Measurements from ENCODE around the gene TNC. TPM values are rescaled to one million over a fixed set of nuclear protein-coding genes. Genes with fewer than 3 reads are reported as not detected.

Gene TNC
- total RNA-seq, 1 experiment from 2014 or later = 5.7 TPM

DNA sequence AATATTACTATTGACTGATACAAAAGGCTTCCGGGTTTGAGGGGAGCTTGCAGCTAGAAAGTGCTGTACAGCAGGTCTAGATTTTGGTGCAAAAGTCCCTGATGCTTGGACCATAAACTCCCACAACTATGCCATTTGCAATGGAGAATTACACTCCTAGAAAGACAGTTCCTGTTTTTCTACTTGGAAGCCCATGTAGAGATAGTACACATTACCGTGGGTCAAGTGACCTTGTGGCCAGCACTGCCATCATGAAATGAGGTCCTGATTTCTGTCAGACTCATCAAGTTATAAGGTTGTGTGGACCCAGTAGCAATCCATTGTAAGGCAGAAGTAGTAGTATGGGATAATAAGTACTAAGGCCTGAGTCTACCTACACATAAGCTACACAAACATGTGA, 144.7 kb downstream of the TNC start:
- BruUV-seq (replicated peaks) = no TSS peak
- H3K36me3 ChIP-seq (ENCODE audit: control insufficient read depth, insufficient read depth, low read length) = no peaks in the 10 kb centered on the region
- H3K4me3 ChIP-seq (ENCODE audit: low read depth in 2 of 2, low read length in 2 of 2) = no peak overlapping the region
- ChIA-PET POLR2A (no interaction called here), CTCF (no interaction called here)
- no peaks in the 10 kb centered on the region for H3K9me3 ChIP-seq (ENCODE audit: control insufficient read depth, insufficient read depth, low read depth, low read length)
- ATAC-seq = no peak
- no peaks in the 10 kb centered on the region for H3K27me3 ChIP-seq (ENCODE audit: control insufficient read depth, insufficient read depth, low read length)
- H3K27ac ChIP-seq (ENCODE audit: low read length) = no peak overlapping the region
- intact Hi-C loops (cut with micrococcal nuclease; ENCODE audit: unreplicated experiment) (no loop called here), in situ Hi-C loops (cut with HindIII; ENCODE audit: low pct_unique_long_range_greater_than_20kb, low sequenced_read_pairs) (no loop called here)
- DNase-seq (ENCODE audit: low read depth, low spot score) = no peak
- TF ChIP-seq, protein P1, sequence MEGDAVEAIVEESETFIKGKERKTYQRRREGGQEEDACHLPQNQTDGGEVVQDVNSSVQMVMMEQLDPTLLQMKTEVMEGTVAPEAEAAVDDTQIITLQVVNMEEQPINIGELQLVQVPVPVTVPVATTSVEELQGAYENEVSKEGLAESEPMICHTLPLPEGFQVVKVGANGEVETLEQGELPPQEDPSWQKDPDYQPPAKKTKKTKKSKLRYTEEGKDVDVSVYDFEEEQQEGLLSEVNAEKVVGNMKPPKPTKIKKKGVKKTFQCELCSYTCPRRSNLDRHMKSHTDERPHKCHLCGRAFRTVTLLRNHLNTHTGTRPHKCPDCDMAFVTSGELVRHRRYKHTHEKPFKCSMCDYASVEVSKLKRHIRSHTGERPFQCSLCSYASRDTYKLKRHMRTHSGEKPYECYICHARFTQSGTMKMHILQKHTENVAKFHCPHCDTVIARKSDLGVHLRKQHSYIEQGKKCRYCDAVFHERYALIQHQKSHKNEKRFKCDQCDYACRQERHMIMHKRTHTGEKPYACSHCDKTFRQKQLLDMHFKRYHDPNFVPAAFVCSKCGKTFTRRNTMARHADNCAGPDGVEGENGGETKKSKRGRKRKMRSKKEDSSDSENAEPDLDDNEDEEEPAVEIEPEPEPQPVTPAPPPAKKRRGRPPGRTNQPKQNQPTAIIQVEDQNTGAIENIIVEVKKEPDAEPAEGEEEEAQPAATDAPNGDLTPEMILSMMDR (IDR thresholded peaks at IDR 0.05) = no peak
- TF ChIP-seq, protein P2, sequence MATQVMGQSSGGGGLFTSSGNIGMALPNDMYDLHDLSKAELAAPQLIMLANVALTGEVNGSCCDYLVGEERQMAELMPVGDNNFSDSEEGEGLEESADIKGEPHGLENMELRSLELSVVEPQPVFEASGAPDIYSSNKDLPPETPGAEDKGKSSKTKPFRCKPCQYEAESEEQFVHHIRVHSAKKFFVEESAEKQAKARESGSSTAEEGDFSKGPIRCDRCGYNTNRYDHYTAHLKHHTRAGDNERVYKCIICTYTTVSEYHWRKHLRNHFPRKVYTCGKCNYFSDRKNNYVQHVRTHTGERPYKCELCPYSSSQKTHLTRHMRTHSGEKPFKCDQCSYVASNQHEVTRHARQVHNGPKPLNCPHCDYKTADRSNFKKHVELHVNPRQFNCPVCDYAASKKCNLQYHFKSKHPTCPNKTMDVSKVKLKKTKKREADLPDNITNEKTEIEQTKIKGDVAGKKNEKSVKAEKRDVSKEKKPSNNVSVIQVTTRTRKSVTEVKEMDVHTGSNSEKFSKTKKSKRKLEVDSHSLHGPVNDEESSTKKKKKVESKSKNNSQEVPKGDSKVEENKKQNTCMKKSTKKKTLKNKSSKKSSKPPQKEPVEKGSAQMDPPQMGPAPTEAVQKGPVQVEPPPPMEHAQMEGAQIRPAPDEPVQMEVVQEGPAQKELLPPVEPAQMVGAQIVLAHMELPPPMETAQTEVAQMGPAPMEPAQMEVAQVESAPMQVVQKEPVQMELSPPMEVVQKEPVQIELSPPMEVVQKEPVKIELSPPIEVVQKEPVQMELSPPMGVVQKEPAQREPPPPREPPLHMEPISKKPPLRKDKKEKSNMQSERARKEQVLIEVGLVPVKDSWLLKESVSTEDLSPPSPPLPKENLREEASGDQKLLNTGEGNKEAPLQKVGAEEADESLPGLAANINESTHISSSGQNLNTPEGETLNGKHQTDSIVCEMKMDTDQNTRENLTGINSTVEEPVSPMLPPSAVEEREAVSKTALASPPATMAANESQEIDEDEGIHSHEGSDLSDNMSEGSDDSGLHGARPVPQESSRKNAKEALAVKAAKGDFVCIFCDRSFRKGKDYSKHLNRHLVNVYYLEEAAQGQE (IDR thresholded peaks at IDR 0.05; ENCODE audit: insufficient read depth in 1 of 2, low read depth in 2 of 2, low read length in 1 of 2) = no peak
- TF ChIP-seq SIN3A (IDR thresholded peaks at IDR 0.05; ENCODE audit: borderline replicate concordance, insufficient read depth, low read depth, low read length) = no peak
- no peak for TF ChIP-seq TCF7L2 (IDR thresholded peaks at IDR 0.05; ENCODE audit: low read depth, low read length)
- TF ChIP-seq POLR2AphosphoS5 (IDR thresholded peaks at IDR 0.05; ENCODE audit: low read depth, low read length) = no peak
- no peaks in the 10 kb centered on the region for H3K4me1 ChIP-seq (ENCODE audit: control insufficient read depth, insufficient read depth, low read length)

DNA sequence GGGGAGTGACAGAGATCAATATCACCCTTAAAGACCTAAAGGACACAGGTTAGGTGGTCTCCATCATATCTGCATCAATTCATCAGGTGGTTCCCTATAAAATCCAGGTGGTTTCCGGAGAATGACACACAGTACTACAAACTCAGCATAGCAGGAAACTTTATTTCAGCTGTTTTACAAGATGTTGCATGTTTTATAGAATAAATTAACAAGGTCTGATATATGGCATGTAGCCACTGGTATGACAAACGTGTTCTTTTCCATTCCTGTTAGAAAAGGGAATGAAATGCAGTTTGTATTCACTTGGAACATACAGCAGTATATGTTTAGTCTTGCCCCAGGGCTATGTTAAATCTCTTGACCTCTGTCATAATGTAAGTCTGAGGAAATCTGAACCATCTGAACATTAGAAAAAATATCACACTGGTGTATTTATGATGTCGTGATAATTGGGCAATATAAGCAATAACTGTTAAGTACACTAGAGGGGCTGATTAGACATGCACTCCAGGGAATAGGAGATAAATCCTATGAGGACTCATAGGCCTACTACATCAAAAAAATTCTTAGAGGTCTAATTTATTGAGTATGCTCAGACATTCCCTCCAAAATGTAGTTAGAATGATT, 145.3 kb downstream of the TNC start:
- TF ChIP-seq POLR2AphosphoS5 (IDR thresholded peaks at IDR 0.05; ENCODE audit: low read depth, low read length) (no peak), SIN3A (IDR thresholded peaks at IDR 0.05; ENCODE audit: borderline replicate concordance, insufficient read depth, low read depth, low read length) (no peak), TCF7L2 (IDR thresholded peaks at IDR 0.05; ENCODE audit: low read depth, low read length) (no peak)
- TF ChIP-seq, protein P2 (IDR thresholded peaks at IDR 0.05; ENCODE audit: insufficient read depth in 1 of 2, low read depth in 2 of 2, low read length in 1 of 2) = no peak
- TF ChIP-seq, protein P1 (IDR thresholded peaks at IDR 0.05) = no peak
- H3K36me3 ChIP-seq (ENCODE audit: control insufficient read depth, insufficient read depth, low read length) = no peaks in the 10 kb centered on the region
- CTCF ChIA-PET = no interaction called here
- H3K27me3 ChIP-seq (ENCODE audit: control insufficient read depth, insufficient read depth, low read length) = no peaks in the 10 kb centered on the region
- intact Hi-C loops (cut with micrococcal nuclease; ENCODE audit: unreplicated experiment) (no loop called here), in situ Hi-C loops (cut with HindIII; ENCODE audit: low pct_unique_long_range_greater_than_20kb, low sequenced_read_pairs) (no loop called here)
- ATAC-seq (no peak), DNase-seq (ENCODE audit: low read depth, low spot score) (no peak)
- POLR2A ChIA-PET = no interaction called here
- no peaks in the 10 kb centered on the region for H3K9me3 ChIP-seq (ENCODE audit: control insufficient read depth, insufficient read depth, low read depth, low read length)
- BruUV-seq (replicated peaks) = no TSS peak
- no peak overlapping the region for H3K4me3 ChIP-seq (ENCODE audit: low read depth in 2 of 2, low read length in 2 of 2)
- H3K27ac ChIP-seq (ENCODE audit: low read length) = no peak overlapping the region
- H3K4me1 ChIP-seq (ENCODE audit: control insufficient read depth, insufficient read depth, low read length) = no peaks in the 10 kb centered on the region
